ENCODE data around the gene GRK2. TPM values are rescaled to one million over a fixed set of nuclear protein-coding genes. Genes with fewer than 3 reads are reported as not detected.

The GRK2 gene
- total and polyA plus RNA-seq, 9 of the 15 experiments (the other 6 are each of a cell fraction or from before 2014, with no cell fraction given) = 0.24 to 95.8 (median 56.5) TPM

GRCh38 chr11:67250059-67251043 is 15.9 kb upstream of the GRK2 start:
- Histone ChIP-seq H3K9me1 (ENCODE audit: control insufficient read depth, insufficient read depth, low read length) (no peaks in the 10 kb centered on the region), H3K4me3 (no peak overlapping the region), H4K20me1 (replicated peaks; ENCODE audit: control insufficient read depth, insufficient read depth, low read length) (peaks cover 3% of the 10 kb centered on the region; the same call in 1 of the 2 replicates), H3K9me3 (replicated peaks; ENCODE audit: control insufficient read depth, insufficient read depth, low read depth, low read length) (no peaks in the 10 kb centered on the region), H3K4me2 (ENCODE audit: insufficient read depth, low read length) (no peak overlapping the region), H3K9ac (ENCODE audit: insufficient read depth in 1 of 2, low read depth in 2 of 2, low read length in 2 of 2) (no peak overlapping the region; a peak in 1 of 4 replicates), H2AFZ (ENCODE audit: low read depth, low read length) (no peak overlapping the region), H3K79me2 (ENCODE audit: control insufficient read depth, insufficient read depth, low read length) (peaks cover 7% of the 10 kb centered on the region), H3K36me3 (ENCODE audit: control insufficient read depth, insufficient read depth, low read length) (peaks cover 99% of the 10 kb centered on the region), H3K4me1 (replicated peaks in 1 of 2; ENCODE audit: control insufficient read depth in 2 of 2, insufficient read depth in 2 of 2, low read length in 2 of 2) (peaks cover 0 to 11% of the 10 kb centered on the region in 2 experiments; a peak in 1 of 5 replicates), H3K27ac (ENCODE audit: extremely low read depth, low read depth, low read length) (no peak overlapping the region), H3K27me3 (ENCODE audit: control insufficient read depth in 2 of 2, insufficient read depth in 2 of 2, low read length in 2 of 2) (no peaks in the 10 kb centered on the region)
- intact Hi-C loops (cut with micrococcal nuclease) = no loop called here
- POLR2A ChIA-PET = interaction anchor here (0.6 to 6.8 kb wide), 5 partner anchors 10 to 67 kb away, joined by 3 to 58 read pairs (median 3); no protein-coding TSS in a partner anchor
- TF ChIP-seq RBM22 (IDR thresholded peaks at IDR 0.05; ENCODE audit: low read depth, low read length, poor library complexity, severe bottlenecking) (peak; percentile 56), POLR2G (IDR thresholded peaks at IDR 0.05; ENCODE audit: low read depth, low read length) (peak; percentile 39), TEAD4 (IDR thresholded peaks at IDR 0.05; ENCODE audit: low read length) (no peak), TEAD4 (CRISPR knock-in tag; IDR thresholded peaks at IDR 0.05; ENCODE audit: borderline replicate concordance) (no peak), MLX (CRISPR knock-in tag; conservative IDR thresholded peaks at IDR 0.05) (no peak), ATF3 (IDR thresholded peaks at IDR 0.05) (no peak), ATF3 (CRISPR knock-in tag; conservative IDR thresholded peaks at IDR 0.05) (no peak), VEZF1 (CRISPR knock-in tag; IDR thresholded peaks at IDR 0.05) (0 out of 2 replicates have a peak, but pooled peaks have one; percentile 12), NR3C1 (CRISPR knock-in tag; IDR thresholded peaks at IDR 0.05) (no peak), DIDO1 (tag; IDR thresholded peaks at IDR 0.05; ENCODE audit: low read depth) (no peak), RBFOX2 (IDR thresholded peaks at IDR 0.05; ENCODE audit: low read depth, low read length) (peak; percentile 48), HDGF (IDR thresholded peaks at IDR 0.05) (no peak)
- FAIRE-seq (no peak), ATAC-seq (no peak), DNase-seq (ENCODE audit: extremely low read depth in 1 of 4, low spot score in 3 of 4) (no peak)
- no TSS peak for BruUV-seq (replicated peaks)
- CTCF ChIA-PET (ENCODE audit: low intra/inter-chr PET ratio) = no interaction called here
- in situ Hi-C loops (cut with MboI) = no loop called here
- WGBS (ENCODE audit: insufficient coverage, low coverage, missing lambda C conversion rate) = 93% methylated on average over 23 of the region's 37 CpGs

Measured in K562 (cell line).